ENCODE data around the gene GPR142.

The GPR142 gene

GRCh38 chr17:74362810-74363498 lies 4.4 kb upstream of the GPR142 start:
- DNase-seq (ENCODE audit: extremely low spot score, insufficient read length, low read depth) (no peak), FAIRE-seq (no peak)

GRCh38 chr17:74368341-74369081 lies 1.2 kb downstream of the GPR142 start:
- peak; percentile 85 for FAIRE-seq
- peak; percentile 64 for DNase-seq (ENCODE audit: extremely low spot score, insufficient read length, low read depth)

GRCh38 chr17:74369221-74369620 lies 1.9 kb downstream of the GPR142 start:
- peak; percentile 51 for FAIRE-seq
- DNase-seq (ENCODE audit: extremely low spot score, insufficient read length, low read depth), result no peak

- FAIRE-seq (no peak), DNase-seq (ENCODE audit: extremely low spot score, insufficient read length, low read depth) (no peak)
Measured at GRCh38 chr17:74369665-74370490, 2.6 kb downstream of the GPR142 start.

GRCh38 chr17:74371653-74372147 lies 4.4 kb downstream of the GPR142 start:
- DNase-seq (ENCODE audit: extremely low spot score, insufficient read length, low read depth), result no peak
- no peak for FAIRE-seq

- FAIRE-seq (no peak), DNase-seq (ENCODE audit: extremely low spot score, insufficient read length, low read depth) (no peak)
Measured at GRCh38 chr17:74372426-74372825, 5.1 kb downstream of the GPR142 start.

- no peak for DNase-seq (ENCODE audit: extremely low spot score, insufficient read length, low read depth)
- FAIRE-seq, result no peak
Measured at GRCh38 chr17:74373838-74374606, 6.7 kb downstream of the GPR142 start.

GRCh38 chr17:74374858-74375257 lies 7.6 kb downstream of the GPR142 start:
- FAIRE-seq (no peak), DNase-seq (ENCODE audit: extremely low spot score, insufficient read length, low read depth) (no peak)

- DNase-seq (ENCODE audit: extremely low spot score, insufficient read length, low read depth), result peak; percentile 82
- peak; percentile 78 for FAIRE-seq
Measured at GRCh38 chr17:74379495-74380085, 12.3 kb downstream of the GPR142 start.

- DNase-seq (ENCODE audit: extremely low spot score, insufficient read length, low read depth) (no peak), FAIRE-seq (no peak)
Measured at GRCh38 chr17:74380086-74380958, 13.0 kb downstream of the GPR142 start.

- DNase-seq (ENCODE audit: extremely low spot score, insufficient read length, low read depth) (no peak), FAIRE-seq (no peak)
Measured at GRCh38 chr17:74380959-74381808, 13.9 kb downstream of the GPR142 start.

GRCh38 chr17:74383141-74383540 lies 15.8 kb downstream of the GPR142 start:
- DNase-seq (ENCODE audit: extremely low spot score, insufficient read length, low read depth) (no peak), FAIRE-seq (no peak)

- FAIRE-seq (no peak), DNase-seq (ENCODE audit: extremely low spot score, insufficient read length, low read depth) (no peak)
Measured at GRCh38 chr17:74385201-74385600, 17.9 kb downstream of the GPR142 start.

- no peak for DNase-seq (ENCODE audit: extremely low spot score, insufficient read length, low read depth)
- no peak for FAIRE-seq
Measured at GRCh38 chr17:74386386-74386785, 19.1 kb downstream of the GPR142 start.

GRCh38 chr17:74387365-74388218 lies 20.3 kb downstream of the GPR142 start:
- no peak for FAIRE-seq
- DNase-seq (ENCODE audit: extremely low spot score, insufficient read length, low read depth), result no peak

- no peak for FAIRE-seq
- DNase-seq (ENCODE audit: extremely low spot score, insufficient read length, low read depth), result no peak
Measured at GRCh38 chr17:74389084-74389753, 21.9 kb downstream of the GPR142 start.
